ENCODE measurements around the gene CIT. TPM values are rescaled to one million over a fixed set of nuclear protein-coding genes. Genes with fewer than 3 reads are reported as not detected.

The CIT gene
- polyA plus RNA-seq, 3 donors, result 0.03 TPM; not detected in 2

GRCh38 chr12:119870457-119870856, 6.7 kb downstream of the CIT start:
- H3K27ac Mint-ChIP-seq, result no peak overlapping the region
- no peak overlapping the region for H2AFZ ChIP-seq (ENCODE audit: insufficient read depth, low read depth, low read length, poor library complexity, severe bottlenecking)
- no peaks in the 10 kb centered on the region for H3K9me3 Mint-ChIP-seq
- no peaks in the 10 kb centered on the region for H3K4me1 Mint-ChIP-seq
- H3K4me3 ChIP-seq (replicated peaks in 1 of 3; ENCODE audit: low read depth in 2 of 3, low read length in 3 of 3), result no peak overlapping the region
- peaks cover 32 to 74% of the 10 kb centered on the region in 2 donors for H3K36me3 Mint-ChIP-seq
- peaks cover 10% of the 10 kb centered on the region for H3K79me2 ChIP-seq (ENCODE audit: insufficient read depth, low read length)
- H3K27me3 Mint-ChIP-seq (ENCODE audit: low read depth in 3 of 3), result no peaks in the 10 kb centered on the region
- no peaks in the 10 kb centered on the region for H3K4me1 ChIP-seq (ENCODE audit: control insufficient read depth in 1 of 2, insufficient read depth in 2 of 2, low read length in 2 of 2)
- H3K27me3 ChIP-seq (ENCODE audit: control insufficient read depth in 2 of 2, insufficient read depth in 2 of 2, low read length in 2 of 2), result no peaks in the 10 kb centered on the region
- 100% methylated on average over 1 of the region's 5 CpGs for WGBS (ENCODE audit: insufficient coverage)
- H3K4me3 Mint-ChIP-seq, result no peak overlapping the region
- no peaks in the 10 kb centered on the region for H4K20me1 ChIP-seq (ENCODE audit: insufficient read depth, low read length)
- intact Hi-C loops (cut with micrococcal nuclease), result loop anchor here in 1 of 2 donors (10.0 kb wide), 1 partner anchor 196 kb away; no protein-coding TSS in a partner anchor
- no peak overlapping the region for H3K9ac ChIP-seq (ENCODE audit: insufficient read depth, low read length, poor library complexity, severe bottlenecking)
- H3K9me3 ChIP-seq (replicated peaks in 1 of 2; ENCODE audit: control insufficient read depth in 1 of 2, insufficient read depth in 1 of 2, low read length in 2 of 2), result no peaks in the 10 kb centered on the region
- H3K4me2 ChIP-seq (replicated peaks; ENCODE audit: extremely low read depth, low read length, poor library complexity, severe bottlenecking), result no peak overlapping the region
- DNase-seq, result no peak
- no peak overlapping the region for H3K27ac ChIP-seq (ENCODE audit: low read depth in 1 of 2, low read length in 2 of 2)
- TF ChIP-seq CTCF (IDR thresholded peaks at IDR 0.05), result no peak
- peaks cover 34 to 72% of the 10 kb centered on the region in 2 donors for H3K36me3 ChIP-seq (replicated peaks in 1 of 2; ENCODE audit: control insufficient read depth in 1 of 2, insufficient read depth in 2 of 2, low read length in 2 of 2)

- peak overlapping the region in 2 of 7 donors; percentile 63 to 80 for H3K27ac Mint-ChIP-seq
- H3K27me3 ChIP-seq (ENCODE audit: control insufficient read depth in 2 of 2, insufficient read depth in 2 of 2, low read length in 2 of 2), result no peaks in the 10 kb centered on the region
- no peaks in the 10 kb centered on the region for H3K4me1 Mint-ChIP-seq
- DNase-seq, result peak in 1 of 3 donors; percentile 7
- H4K20me1 ChIP-seq (ENCODE audit: insufficient read depth, low read length), result no peaks in the 10 kb centered on the region
- H3K9me3 Mint-ChIP-seq, result no peaks in the 10 kb centered on the region
- no peak overlapping the region for H3K27ac ChIP-seq (ENCODE audit: low read depth in 1 of 2, low read length in 2 of 2)
- WGBS (ENCODE audit: insufficient coverage), result 100% methylated on average over 3 of the region's 5 CpGs
- H3K27me3 Mint-ChIP-seq (ENCODE audit: low read depth in 3 of 3), result no peaks in the 10 kb centered on the region
- H3K9me3 ChIP-seq (replicated peaks in 1 of 2; ENCODE audit: control insufficient read depth in 1 of 2, insufficient read depth in 1 of 2, low read length in 2 of 2), result no peaks in the 10 kb centered on the region
- no peak overlapping the region for H3K4me2 ChIP-seq (replicated peaks; ENCODE audit: extremely low read depth, low read length, poor library complexity, severe bottlenecking)
- no peaks in the 10 kb centered on the region for H3K4me1 ChIP-seq (ENCODE audit: control insufficient read depth in 1 of 2, insufficient read depth in 2 of 2, low read length in 2 of 2)
- no peak overlapping the region for H2AFZ ChIP-seq (ENCODE audit: insufficient read depth, low read depth, low read length, poor library complexity, severe bottlenecking)
- peaks cover 4% of the 10 kb centered on the region for H3K79me2 ChIP-seq (ENCODE audit: insufficient read depth, low read length)
- no peak overlapping the region for H3K9ac ChIP-seq (ENCODE audit: insufficient read depth, low read length, poor library complexity, severe bottlenecking)
- intact Hi-C loops (cut with micrococcal nuclease), result loop anchor here in 1 of 2 donors (10.0 kb wide), 1 partner anchor 195 kb away; no protein-coding TSS in a partner anchor
- no peak overlapping the region for H3K4me3 Mint-ChIP-seq
- TF ChIP-seq CTCF (IDR thresholded peaks at IDR 0.05), result no peak
- peaks cover 39 to 78% of the 10 kb centered on the region in 2 donors for H3K36me3 Mint-ChIP-seq
- peaks cover 34 to 79% of the 10 kb centered on the region in 2 donors for H3K36me3 ChIP-seq (replicated peaks in 1 of 2; ENCODE audit: control insufficient read depth in 1 of 2, insufficient read depth in 2 of 2, low read length in 2 of 2)
- no peak overlapping the region for H3K4me3 ChIP-seq (replicated peaks in 1 of 3; ENCODE audit: low read depth in 2 of 3, low read length in 3 of 3)
Measured at GRCh38 chr12:119869720-119870119, 7.4 kb downstream of the CIT start.
